ENCODE results near the gene MUC5AC.

Gene MUC5AC

GRCh38 chr11:1227551-1228100 lies 69.9 kb downstream of the MUC5AC start:
- no peak for DNase-seq

- no peak for DNase-seq
These were observed 70.5 kb downstream of the MUC5AC start for GRCh38 chr11:1228101-1228821.

- DNase-seq = no peak
These were observed 71.2 kb downstream of the MUC5AC start for GRCh38 chr11:1228921-1229451.

GRCh38 chr11:1229471-1230120 lies 71.8 kb downstream of the MUC5AC start:
- no peak for DNase-seq

- no peak for DNase-seq
These were observed 72.3 kb downstream of the MUC5AC start for GRCh38 chr11:1230121-1230455.

GRCh38 chr11:1230456-1231395 lies 73.0 kb downstream of the MUC5AC start:
- no peak for DNase-seq

GRCh38 chr11:1231396-1232020 lies 73.8 kb downstream of the MUC5AC start:
- DNase-seq = no peak

GRCh38 chr11:1232021-1232882 lies 74.5 kb downstream of the MUC5AC start:
- no peak for DNase-seq

- no peak for DNase-seq
These were observed 75.1 kb downstream of the MUC5AC start for GRCh38 chr11:1232883-1233321.

GRCh38 chr11:1233351-1234053 lies 75.7 kb downstream of the MUC5AC start:
- no peak for DNase-seq

- DNase-seq = no peak
These were observed 76.4 kb downstream of the MUC5AC start for GRCh38 chr11:1234054-1234720.

GRCh38 chr11:1234771-1235305 lies 77.1 kb downstream of the MUC5AC start:
- DNase-seq = no peak

GRCh38 chr11:1235306-1235900 lies 77.7 kb downstream of the MUC5AC start:
- no peak for DNase-seq

GRCh38 chr11:1235901-1236315 lies 78.2 kb downstream of the MUC5AC start:
- DNase-seq = no peak

GRCh38 chr11:1236316-1237127 lies 78.8 kb downstream of the MUC5AC start:
- DNase-seq = no peak

- no peak for DNase-seq
These were observed 79.4 kb downstream of the MUC5AC start for GRCh38 chr11:1237128-1237580.

- no peak for DNase-seq
These were observed 80.1 kb downstream of the MUC5AC start for GRCh38 chr11:1237851-1238250.

All from right kidney (tissue), 1 donor.